ENCODE measurements around the gene CCDC142. TPM values are rescaled to one million over a fixed set of nuclear protein-coding genes. Genes with fewer than 3 reads are reported as not detected.

The CCDC142 gene
- total and polyA plus RNA-seq, 2 of the 8 experiments (the other 6 are each of a cell fraction or from before 2014, with no cell fraction given): 6.0 to 10.7 TPM

DNA sequence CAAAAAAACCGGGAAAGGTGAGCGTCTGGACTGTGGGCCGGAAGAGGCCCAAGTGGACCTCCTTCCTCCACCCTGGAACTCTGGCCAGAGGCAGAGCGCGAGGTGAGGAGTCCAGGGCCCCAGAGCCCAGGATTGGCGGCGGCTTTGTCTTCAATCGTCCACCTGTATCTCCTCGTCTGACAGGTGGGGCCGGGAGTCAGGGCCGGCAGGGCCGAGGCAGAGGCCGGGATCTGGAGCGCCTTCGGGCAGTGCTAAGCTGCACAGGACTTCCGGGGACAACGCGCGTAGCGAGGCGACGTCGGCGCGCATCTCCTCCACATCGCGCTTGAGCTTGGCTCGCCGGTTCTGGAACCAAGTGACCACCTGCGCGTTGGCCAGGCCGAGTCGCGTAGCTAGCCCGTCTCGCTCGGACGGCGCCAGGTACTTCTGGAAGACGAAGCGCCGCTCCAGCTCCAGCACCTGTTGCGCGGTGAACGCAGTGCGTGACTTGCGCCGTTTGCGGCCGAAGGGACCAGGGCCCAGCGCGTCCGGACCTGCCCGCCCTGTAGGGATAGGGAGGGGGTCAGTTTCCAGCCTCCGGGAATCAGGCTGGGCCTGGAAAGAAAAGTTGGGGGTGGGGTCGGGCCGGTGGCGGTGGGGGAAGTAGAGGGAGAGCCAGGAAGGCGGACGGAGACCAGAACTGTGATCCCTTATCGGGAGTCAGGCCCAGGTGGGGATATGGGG is 15.1 kb upstream of the CCDC142 start (continued):
- no peak for TF ChIP-seq TBP (IDR thresholded peaks at IDR 0.05; ENCODE audit: low read depth, low read length)
- no peak for TF ChIP-seq EP300 (IDR thresholded peaks at IDR 0.05; ENCODE audit: borderline replicate concordance in 1 of 2, low read depth in 2 of 2, low read length in 2 of 2)
- TF ChIP-seq CEBPB (IDR thresholded peaks at IDR 0.05; ENCODE audit: low read depth, low read length): no peak
- TF ChIP-seq CREB1 (IDR thresholded peaks at IDR 0.05): peak; percentile 62; the same call in 1 of the 2 replicates
- peak; percentile 77 for TF ChIP-seq SUZ12 (IDR thresholded peaks at IDR 0.05; ENCODE audit: low read length)

All from H1 (cell line).